ENCODE data around the gene HDAC4.
"Not testable (repeated sequence)": the region's sequence is repeated elsewhere in the genome, so short reads cannot be mapped to it uniquely, and the experiment has no call there.

Gene HDAC4

GRCh38 chr2:239400596-239401066 is at the start of gene HDAC4:
Gene HDAC4 (minus strand): TSS chr2:239401020. CDS start chr2:239352699, 48,321 bp downstream.
- no peak for DNase-seq

GRCh38 chr2:239449468-239449867 is 48.6 kb upstream of the HDAC4 start:
- not testable (repeated sequence) for DNase-seq

- DNase-seq: no peak
Observed at GRCh38 chr2:239445771-239446524, 45.1 kb upstream of the HDAC4 start.

- DNase-seq: no peak
Observed at GRCh38 chr2:239444626-239445577, 44.1 kb upstream of the HDAC4 start.

- DNase-seq: no peak
Observed at GRCh38 chr2:239443666-239444567, 43.1 kb upstream of the HDAC4 start.

GRCh38 chr2:239443102-239443620 is 42.3 kb upstream of the HDAC4 start:
- DNase-seq: no peak

GRCh38 chr2:239442192-239442591 is 41.4 kb upstream of the HDAC4 start:
- DNase-seq: no peak

- no peak for DNase-seq
Observed at GRCh38 chr2:239441261-239442078, 40.6 kb upstream of the HDAC4 start.

- no peak for DNase-seq
Observed at GRCh38 chr2:239440511-239440959, 39.7 kb upstream of the HDAC4 start.

- DNase-seq: no peak
Observed at GRCh38 chr2:239439754-239440315, 39.0 kb upstream of the HDAC4 start.

- no peak for DNase-seq
Observed at GRCh38 chr2:239438995-239439753, 38.4 kb upstream of the HDAC4 start.

GRCh38 chr2:239438368-239438767 is 37.5 kb upstream of the HDAC4 start:
- DNase-seq: no peak

GRCh38 chr2:239436669-239437335 is 36.0 kb upstream of the HDAC4 start:
- DNase-seq: no peak

GRCh38 chr2:239436076-239436475 is 35.3 kb upstream of the HDAC4 start:
- DNase-seq: no peak

GRCh38 chr2:239433777-239434403 is 33.1 kb upstream of the HDAC4 start:
- no peak for DNase-seq

GRCh38 chr2:239432174-239432573 is 31.4 kb upstream of the HDAC4 start:
- no peak for DNase-seq

GRCh38 chr2:239431536-239431935 is 30.7 kb upstream of the HDAC4 start:
- no peak for DNase-seq

- no peak for DNase-seq
Observed at GRCh38 chr2:239429473-239430350, 28.9 kb upstream of the HDAC4 start.
